Nephron (organoid): Measurements from ENCODE around the gene TULP1.

Experiments
- H3K27ac Mint-ChIP-seq, 3 experiments: 2 replicates each; pipeline ENCODE4 v1.8.0; 2020; ENCODE audit warnings: mixed read lengths in 3 of 3, mild to moderate bottlenecking in 2 of 3, moderate library complexity in 1 of 3
- H3K27me3 Mint-ChIP-seq: 2 replicates; pipeline ENCODE4 v1.8.0; 2021; ENCODE audit warnings: low read depth, mild to moderate bottlenecking, moderate library complexity, mixed read lengths
- H3K36me3 Mint-ChIP-seq: 2 replicates; pipeline ENCODE4 v1.8.0; 2020; ENCODE audit warnings: low read depth, mixed read lengths
- H3K4me1 Mint-ChIP-seq: 2 replicates; pipeline ENCODE4 v1.8.0; 2020; ENCODE audit warnings: mixed read lengths
- H3K4me3 Mint-ChIP-seq, 3 experiments: 2 replicates each; pipeline ENCODE4 v1.8.0; 2020; ENCODE audit warnings: mild to moderate bottlenecking in 3 of 3, mixed read lengths in 3 of 3, moderate library complexity in 2 of 3
- H3K9me3 Mint-ChIP-seq: 2 replicates; pipeline ENCODE4 v1.8.0; 2020; ENCODE audit warnings: mixed read lengths
- TF ChIP-seq, protein P1 (sequence below), 3 experiments: fragments of 200-600 bp; sonication (generic); IDR thresholded peaks; one replicate each; pipeline ENCODE4 v1.5.0; 2021; ENCODE audit warnings: antibody characterized with exemption in 3 of 3; ENCODE audit not compliant: unreplicated experiment in 3 of 3

The TULP1 gene

DNA sequence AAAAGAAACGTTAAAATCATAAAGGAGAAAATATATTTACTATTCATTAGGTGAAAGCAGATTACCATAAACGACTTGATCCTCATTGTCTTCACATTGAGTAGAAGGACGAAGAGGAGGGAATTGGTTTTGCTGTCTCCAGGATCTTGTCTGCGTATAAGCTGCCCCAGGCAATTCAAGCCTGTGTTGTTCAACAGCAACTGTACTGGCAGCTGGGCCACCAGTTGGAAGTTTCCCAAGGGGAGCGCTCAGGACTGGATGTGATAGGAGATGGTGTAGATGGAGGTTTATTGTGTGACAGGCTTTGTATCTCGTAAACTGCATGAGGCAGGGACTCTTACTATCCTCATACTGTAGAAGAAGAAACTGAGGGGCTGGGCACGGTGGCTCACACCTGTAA, 64.5 kb downstream of the TULP1 start:
- no peak overlapping the region for H3K27ac Mint-ChIP-seq
- H3K36me3 Mint-ChIP-seq: no peaks in the 10 kb centered on the region
- H3K4me1 Mint-ChIP-seq: peaks cover 18% of the 10 kb centered on the region
- H3K27me3 Mint-ChIP-seq: peaks cover 8% of the 10 kb centered on the region
- TF ChIP-seq, protein P1, sequence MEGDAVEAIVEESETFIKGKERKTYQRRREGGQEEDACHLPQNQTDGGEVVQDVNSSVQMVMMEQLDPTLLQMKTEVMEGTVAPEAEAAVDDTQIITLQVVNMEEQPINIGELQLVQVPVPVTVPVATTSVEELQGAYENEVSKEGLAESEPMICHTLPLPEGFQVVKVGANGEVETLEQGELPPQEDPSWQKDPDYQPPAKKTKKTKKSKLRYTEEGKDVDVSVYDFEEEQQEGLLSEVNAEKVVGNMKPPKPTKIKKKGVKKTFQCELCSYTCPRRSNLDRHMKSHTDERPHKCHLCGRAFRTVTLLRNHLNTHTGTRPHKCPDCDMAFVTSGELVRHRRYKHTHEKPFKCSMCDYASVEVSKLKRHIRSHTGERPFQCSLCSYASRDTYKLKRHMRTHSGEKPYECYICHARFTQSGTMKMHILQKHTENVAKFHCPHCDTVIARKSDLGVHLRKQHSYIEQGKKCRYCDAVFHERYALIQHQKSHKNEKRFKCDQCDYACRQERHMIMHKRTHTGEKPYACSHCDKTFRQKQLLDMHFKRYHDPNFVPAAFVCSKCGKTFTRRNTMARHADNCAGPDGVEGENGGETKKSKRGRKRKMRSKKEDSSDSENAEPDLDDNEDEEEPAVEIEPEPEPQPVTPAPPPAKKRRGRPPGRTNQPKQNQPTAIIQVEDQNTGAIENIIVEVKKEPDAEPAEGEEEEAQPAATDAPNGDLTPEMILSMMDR (IDR thresholded peaks at IDR 0.05; ENCODE audit: unreplicated experiment in 3 of 3): no peak
- H3K9me3 Mint-ChIP-seq: no peaks in the 10 kb centered on the region
- no peak overlapping the region for H3K4me3 Mint-ChIP-seq
